ENCODE measurements around the gene TTC12.

TTC12 gene

GRCh38 chr11:113329725-113330124, 15.3 kb downstream of the TTC12 start:
- DNase-seq (ENCODE audit: low read depth): no peak

GRCh38 chr11:113331441-113331840, 17.1 kb downstream of the TTC12 start:
- no peak for DNase-seq (ENCODE audit: low read depth)

DNA sequence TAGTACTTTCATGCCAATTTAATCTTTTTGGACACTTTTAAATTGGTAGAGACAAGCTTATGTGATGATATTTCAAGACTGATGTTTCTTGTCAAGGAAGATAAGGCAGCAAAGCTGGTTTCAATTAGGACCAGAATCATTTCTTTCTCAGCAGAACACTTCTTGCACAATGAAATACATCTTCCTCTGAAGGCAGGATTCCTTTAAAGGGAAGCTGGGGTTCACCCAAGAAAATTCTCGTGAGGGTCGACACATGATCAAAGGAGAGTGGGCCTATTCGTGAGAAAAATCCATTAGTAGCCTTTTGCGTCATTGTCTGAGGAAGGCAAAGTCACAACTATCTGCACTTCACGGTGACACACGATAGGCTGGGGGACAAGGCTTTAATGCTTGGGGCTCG, 17.6 kb downstream of the TTC12 start:
- no peak for DNase-seq (ENCODE audit: low read depth)

- DNase-seq (ENCODE audit: low read depth): no peak
Observed at GRCh38 chr11:113332638-113333329, 18.4 kb downstream of the TTC12 start.

GRCh38 chr11:113334183-113334582, 19.8 kb downstream of the TTC12 start:
- no peak for DNase-seq (ENCODE audit: low read depth)

DNA sequence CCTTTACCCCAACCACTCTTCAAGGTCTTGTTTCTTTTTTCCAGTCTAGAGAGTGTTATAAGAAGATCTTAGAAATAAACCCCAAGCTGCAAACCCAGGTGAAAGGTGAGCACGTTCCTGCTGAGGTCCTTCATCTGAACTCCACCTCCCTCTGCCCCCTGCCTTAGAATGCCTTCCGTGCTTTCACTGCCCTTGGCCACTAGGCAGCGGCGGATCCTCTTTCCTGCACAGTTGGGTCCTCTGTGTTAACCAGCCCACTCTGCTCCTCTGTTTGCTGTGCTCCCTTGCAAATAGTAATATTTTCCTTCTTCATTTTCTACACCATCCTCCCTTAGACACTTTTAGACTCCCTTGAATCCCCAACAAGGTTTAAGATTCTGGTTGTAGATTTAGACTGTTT, 24.3 kb downstream of the TTC12 start:
- DNase-seq (ENCODE audit: low read depth): no peak

DNA sequence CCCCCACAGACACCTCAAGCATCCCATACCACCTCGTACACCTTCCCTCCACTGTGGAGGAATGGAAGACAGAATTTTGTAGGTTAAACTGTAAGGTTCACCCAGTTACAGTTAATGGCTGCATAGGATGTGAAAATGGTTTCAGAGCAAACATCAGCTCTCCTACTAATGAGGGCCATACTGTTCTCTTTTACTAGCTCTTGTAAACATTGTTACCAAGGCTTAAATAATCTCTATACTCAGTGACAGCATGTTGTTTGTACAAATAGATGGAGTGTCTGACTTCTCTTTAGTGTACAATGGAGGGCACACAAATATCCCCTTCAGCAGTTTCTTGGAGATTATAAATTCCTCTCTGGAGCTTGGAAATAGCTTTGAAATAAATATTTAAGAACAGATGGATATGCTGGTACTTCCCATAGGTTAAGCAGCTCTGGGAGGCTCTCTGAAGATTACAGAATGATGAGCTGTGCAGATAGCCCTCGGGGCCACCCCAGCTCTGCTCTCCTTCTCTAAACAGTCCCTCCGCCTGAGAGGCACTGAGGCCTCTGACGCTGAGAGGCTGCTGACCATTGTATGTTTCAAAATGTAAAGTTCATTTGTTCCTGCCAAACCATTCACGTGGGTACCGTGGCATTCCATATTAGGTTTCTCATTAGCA, 25.7 kb downstream of the TTC12 start:
- DNase-seq (ENCODE audit: low read depth): no peak

GRCh38 chr11:113341388-113342165, 27.2 kb downstream of the TTC12 start:
- no peak for DNase-seq (ENCODE audit: low read depth)

GRCh38 chr11:113345978-113346377, 31.6 kb downstream of the TTC12 start:
- no peak for DNase-seq (ENCODE audit: low read depth)

DNA sequence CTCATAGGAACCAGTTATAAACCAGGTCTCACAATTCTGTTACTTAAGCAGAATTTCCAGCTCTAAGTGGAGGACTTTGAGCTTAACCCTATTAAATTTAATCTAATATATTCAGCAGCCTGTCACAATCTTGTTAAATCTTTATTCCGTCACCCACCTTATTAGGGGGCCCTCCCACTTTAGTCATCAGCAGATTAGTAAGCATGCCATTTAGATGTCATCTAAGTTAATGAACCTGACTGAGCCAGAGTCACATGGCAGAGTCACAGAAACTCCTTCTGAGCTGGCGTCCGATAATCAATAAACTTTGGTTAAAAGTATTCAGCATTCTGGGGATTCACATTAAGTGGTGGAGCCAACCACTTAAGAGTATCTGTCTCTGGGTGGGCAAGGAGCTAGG, 35.1 kb downstream of the TTC12 start:
- no peak for DNase-seq (ENCODE audit: low read depth)

- no peak for DNase-seq (ENCODE audit: low read depth)
Observed at GRCh38 chr11:113350336-113351067, 36.1 kb downstream of the TTC12 start.

DNA sequence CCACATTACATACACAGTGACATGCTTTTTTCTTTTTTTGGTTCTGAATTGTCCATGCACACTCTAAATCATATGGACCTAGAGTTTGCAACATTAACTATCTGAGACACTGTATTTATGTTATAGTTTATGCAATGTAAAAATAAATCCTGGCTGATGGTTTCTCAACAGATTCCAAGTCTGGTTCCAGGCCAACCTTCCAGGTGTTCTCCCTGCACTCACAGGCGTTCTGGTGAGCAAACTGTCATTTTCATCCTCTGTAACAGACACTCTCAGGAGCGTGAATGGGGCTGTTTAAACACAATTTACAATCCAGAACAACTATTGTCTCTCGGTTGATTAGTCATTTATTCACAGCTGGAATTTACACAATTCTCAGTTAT, 36.7 kb downstream of the TTC12 start:
- no peak for DNase-seq (ENCODE audit: low read depth)

DNA sequence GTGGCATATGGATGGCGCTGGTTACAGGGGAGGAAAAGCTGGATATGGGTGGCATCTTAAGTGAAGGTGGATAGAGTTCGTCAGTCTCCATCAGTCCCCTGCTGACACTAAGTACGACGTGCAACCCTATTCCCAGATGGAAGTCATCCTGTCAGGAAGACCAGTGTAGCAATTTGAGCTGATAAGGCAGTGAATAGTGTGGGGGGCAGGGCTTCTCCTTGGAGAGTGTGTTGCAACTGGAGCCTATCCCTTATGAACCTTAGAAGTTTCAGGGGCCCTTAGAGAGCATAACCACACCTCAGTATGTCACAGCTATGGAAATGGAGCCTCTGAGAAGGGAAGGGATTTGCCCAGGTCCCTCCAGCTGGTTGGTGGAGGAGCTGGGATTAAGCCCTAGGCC, 37.1 kb downstream of the TTC12 start:
- no peak for DNase-seq (ENCODE audit: low read depth)

- DNase-seq (ENCODE audit: low read depth): no peak
Observed at GRCh38 chr11:113356203-113356602, 41.8 kb downstream of the TTC12 start.

GRCh38 chr11:113363406-113363805, 49.0 kb downstream of the TTC12 start:
- DNase-seq (ENCODE audit: low read depth): no peak

DNA sequence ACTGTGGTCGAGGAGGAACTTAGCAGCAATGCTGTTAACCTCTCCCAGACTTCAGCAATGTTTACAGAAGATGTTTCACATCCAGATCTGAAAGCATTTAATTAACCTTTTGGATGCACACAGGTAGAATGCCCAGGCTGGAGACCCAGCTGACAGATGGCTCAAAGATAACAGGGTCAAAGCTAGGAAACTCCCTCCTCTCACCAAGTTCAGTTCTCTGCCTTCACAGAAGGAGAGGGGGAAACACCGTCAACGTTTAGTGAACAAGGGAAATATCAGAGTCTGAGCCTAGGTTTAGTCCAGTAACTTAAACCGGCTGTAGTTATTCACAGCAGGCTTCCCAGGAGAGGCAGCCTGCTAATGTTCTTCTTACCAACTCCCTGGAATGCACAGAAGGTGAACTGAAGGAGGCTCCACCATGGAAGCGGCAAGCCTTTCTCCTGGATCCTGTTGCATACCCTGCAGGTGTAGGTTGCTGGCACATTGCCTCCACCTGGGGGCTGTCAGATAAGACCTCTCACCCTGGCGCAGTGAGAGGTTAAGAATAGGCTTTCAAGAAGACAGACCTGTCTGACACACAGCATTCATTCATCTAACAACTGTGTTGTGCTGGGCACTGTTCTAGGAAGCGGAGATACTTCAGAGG, 49.7 kb downstream of the TTC12 start:
- no peak for DNase-seq (ENCODE audit: low read depth)

GRCh38 chr11:113365895-113366294, 51.5 kb downstream of the TTC12 start:
- no peak for DNase-seq (ENCODE audit: low read depth)

GRCh38 chr11:113369411-113369810, 55.0 kb downstream of the TTC12 start:
- DNase-seq (ENCODE audit: low read depth): no peak

DNA sequence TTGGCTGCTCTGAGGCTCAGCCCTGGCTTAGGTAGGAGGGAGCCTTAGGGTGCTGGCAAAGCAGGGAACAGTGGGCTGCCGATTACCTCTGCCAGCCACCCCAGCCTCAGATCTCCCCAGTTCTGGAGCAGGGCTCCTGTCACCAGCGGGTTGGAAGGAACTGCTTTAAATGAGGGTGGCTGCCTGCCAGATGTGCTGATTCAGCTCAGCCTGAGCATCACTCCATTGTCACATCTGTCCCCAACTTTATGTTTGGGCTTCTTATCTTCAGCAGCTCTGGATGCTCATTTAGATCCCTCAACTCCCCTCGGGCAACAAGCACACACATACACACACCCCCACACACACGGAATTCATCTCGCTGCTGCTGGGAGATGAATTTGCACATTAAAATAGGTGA, 56.3 kb downstream of the TTC12 start:
- no peak for DNase-seq (ENCODE audit: low read depth)

GRCh38 chr11:113372309-113372708, 57.9 kb downstream of the TTC12 start:
- no peak for DNase-seq (ENCODE audit: low read depth)

DNA sequence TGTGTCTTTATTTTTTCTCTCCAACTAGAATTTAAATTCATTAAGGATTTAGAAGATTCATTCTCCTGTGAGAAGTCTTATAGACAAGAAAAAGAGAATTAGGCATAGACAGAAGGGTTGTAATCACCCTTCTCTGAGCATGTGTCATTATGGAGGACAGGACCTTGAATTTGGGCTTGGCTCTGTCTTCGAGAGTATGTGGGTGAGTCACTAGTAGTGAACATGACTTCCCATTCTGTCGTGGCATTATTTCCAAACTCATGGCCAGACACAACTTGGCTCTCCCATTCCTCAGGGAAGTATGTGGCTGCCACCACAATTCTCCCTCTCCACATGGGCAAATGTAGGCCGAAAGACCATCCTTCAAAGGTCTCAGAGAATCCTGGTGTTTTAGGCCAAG, 58.9 kb downstream of the TTC12 start:
- no peak for DNase-seq (ENCODE audit: low read depth)

DNA sequence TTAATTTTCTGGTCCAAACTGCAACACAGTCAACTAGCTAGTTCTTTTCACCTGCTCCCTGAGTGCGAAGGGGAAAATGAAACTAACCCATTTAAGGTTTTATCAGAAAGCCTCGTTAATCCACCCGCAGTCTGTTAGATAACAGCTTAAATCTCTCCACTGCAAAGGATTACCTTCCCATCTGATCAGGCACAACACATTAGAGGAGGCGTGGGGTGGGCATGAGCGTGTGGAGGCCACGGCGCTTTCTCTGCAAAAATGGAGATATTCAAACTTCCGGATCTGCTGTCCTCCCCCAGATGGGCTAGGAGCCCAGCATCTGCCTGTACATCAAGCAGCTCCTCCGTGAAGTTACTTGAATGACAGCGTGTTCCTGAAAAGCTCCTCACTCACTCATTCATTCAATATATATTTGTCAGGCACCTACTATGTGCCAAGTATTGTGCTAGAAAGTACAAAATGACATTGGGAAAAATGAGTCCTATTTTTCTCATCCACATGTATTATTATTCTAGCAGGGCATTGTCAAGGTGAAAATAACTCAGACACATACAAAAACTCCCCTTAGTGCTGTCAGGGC, 59.7 kb downstream of the TTC12 start:
- DNase-seq (ENCODE audit: low read depth): no peak

All from activated T-cell treated with anti-CD3 and anti-CD28 coated beads for 48 hours (primary cell).